ENCODE measurements around the gene PLOD3. TPM values are rescaled to one million over a fixed set of nuclear protein-coding genes. Genes with fewer than 3 reads are reported as not detected.
"Not testable (repeated sequence)": the region's sequence is repeated elsewhere in the genome, so short reads cannot be mapped to it uniquely, and the experiment has no call there.

The PLOD3 gene
- total and polyA plus RNA-seq, 2 experiments from 2014 or later: 149 to 189 TPM

GRCh38 chr7:101255796-101256195, 38.4 kb upstream of the PLOD3 start:
- in situ Hi-C loops (cut with MboI): no loop called here
- no peaks in the 10 kb centered on the region for H3K9me2 ChIP-seq (ENCODE audit: insufficient read depth)
- H3K9me3 ChIP-seq (ENCODE audit: low read depth): no peaks in the 10 kb centered on the region
- H3K4me2 ChIP-seq (ENCODE audit: unreplicated experiment): no peak overlapping the region
- H3K27ac ChIP-seq: no peak overlapping the region
- H4K20me1 ChIP-seq (ENCODE audit: insufficient read depth): no peaks in the 10 kb centered on the region
- no peak for DNase-seq
- H3K36me3 ChIP-seq (ENCODE audit: low read depth): no peaks in the 10 kb centered on the region
- TF ChIP-seq EZH2phosphoT487 (IDR thresholded peaks at IDR 0.05; ENCODE audit: insufficient read depth, low read depth) (no peak), EZH2 (IDR thresholded peaks at IDR 0.05; ENCODE audit: insufficient read depth, poor library complexity, severe bottlenecking) (no peak)
- no peaks in the 10 kb centered on the region for H3F3A ChIP-seq (ENCODE audit: insufficient read depth)
- no peak overlapping the region for H3K9ac ChIP-seq
- peaks cover 3% of the 10 kb centered on the region; the same call in 1 of the 2 replicates for H3K27me3 ChIP-seq (replicated peaks; ENCODE audit: insufficient read depth)
- peaks cover 9% of the 10 kb centered on the region for H3K79me2 ChIP-seq (ENCODE audit: insufficient read depth)
- H3K4me1 ChIP-seq (ENCODE audit: insufficient read depth): peaks cover 7% of the 10 kb centered on the region
- H3K4me3 ChIP-seq: no peak overlapping the region
- whole genome bisulfite sequencing, 2 experiments (ENCODE audit: low coverage in 1 of 2, low lambda C conversion rate in 2 of 2, missing lambda C conversion rate in 2 of 2): 43 to 52% methylated on average over 4 of the region's 4 CpGs
- no peak overlapping the region for H2AFZ ChIP-seq

GRCh38 chr7:101253199-101253598, 35.8 kb upstream of the PLOD3 start:
- not testable (repeated sequence) for H3K9ac ChIP-seq
- 71 to 86% methylated on average over 5 of the region's 5 CpGs for WGBS, 2 experiments (ENCODE audit: low coverage in 1 of 2, low lambda C conversion rate in 2 of 2, missing lambda C conversion rate in 2 of 2)

GRCh38 chr7:101251871-101252659, 34.7 kb upstream of the PLOD3 start:
- H3K9ac ChIP-seq: peak overlapping the region; percentile 88
- H3K9me2 ChIP-seq (ENCODE audit: insufficient read depth): no peaks in the 10 kb centered on the region
- H3K9me3 ChIP-seq (ENCODE audit: low read depth): no peaks in the 10 kb centered on the region
- H4K20me1 ChIP-seq (ENCODE audit: insufficient read depth): no peaks in the 10 kb centered on the region
- TF ChIP-seq EZH2phosphoT487 (IDR thresholded peaks at IDR 0.05; ENCODE audit: insufficient read depth, low read depth) (no peak), EZH2 (IDR thresholded peaks at IDR 0.05; ENCODE audit: insufficient read depth, poor library complexity, severe bottlenecking) (no peak)
- peak overlapping the region; percentile 91 for H3K4me2 ChIP-seq (ENCODE audit: unreplicated experiment)
- H3K4me1 ChIP-seq (ENCODE audit: insufficient read depth): peaks cover 15% of the 10 kb centered on the region
- peak overlapping the region; percentile 94 for H3K4me3 ChIP-seq
- DNase-seq: peak; percentile 99
- peak overlapping the region; percentile 77 for H3K27ac ChIP-seq
- no peaks in the 10 kb centered on the region for H3F3A ChIP-seq (ENCODE audit: insufficient read depth)
- H3K79me2 ChIP-seq (ENCODE audit: insufficient read depth): peaks cover 42% of the 10 kb centered on the region
- no peaks in the 10 kb centered on the region for H3K27me3 ChIP-seq (replicated peaks; ENCODE audit: insufficient read depth)
- peak overlapping the region; percentile 99 for H2AFZ ChIP-seq
- H3K36me3 ChIP-seq (ENCODE audit: low read depth): no peaks in the 10 kb centered on the region
- 0 to 1% methylated on average over 43 to 54 of the region's 55 CpGs for WGBS, 2 experiments (ENCODE audit: low coverage in 1 of 2, low lambda C conversion rate in 2 of 2, missing lambda C conversion rate in 2 of 2)
- in situ Hi-C loops (cut with MboI): no loop called here

More at GRCh38 chr7:101253199-101253598, 35.8 kb upstream of the PLOD3 start:
- Histone ChIP-seq H3K4me1 (ENCODE audit: insufficient read depth) (peaks cover 15% of the 10 kb centered on the region), H3K79me2 (ENCODE audit: insufficient read depth) (peaks cover 34% of the 10 kb centered on the region), H3K4me3 (peak overlapping the region; percentile 94), H2AFZ (peak overlapping the region; percentile 99)
- H3K36me3 ChIP-seq (ENCODE audit: low read depth); H3K27ac ChIP-seq; H3K4me2 ChIP-seq (ENCODE audit: unreplicated experiment); DNase-seq; H3F3A ChIP-seq (ENCODE audit: insufficient read depth); H3K9me2 ChIP-seq (ENCODE audit: insufficient read depth); H4K20me1 ChIP-seq (ENCODE audit: insufficient read depth); H3K9me3 ChIP-seq (ENCODE audit: low read depth); in situ Hi-C loops (cut with MboI); H3K27me3 ChIP-seq (replicated peaks; ENCODE audit: insufficient read depth): not testable (repeated sequence)

GRCh38 chr7:101250324-101250723, 32.9 kb upstream of the PLOD3 start:
- peak overlapping the region; percentile 91 for H3K4me2 ChIP-seq (ENCODE audit: unreplicated experiment)
- H3K79me2 ChIP-seq (ENCODE audit: insufficient read depth): peaks cover 59% of the 10 kb centered on the region

More at GRCh38 chr7:101250324-101250723, 32.9 kb upstream of the PLOD3 start:
- no peaks in the 10 kb centered on the region for H3K27me3 ChIP-seq (replicated peaks; ENCODE audit: insufficient read depth)
- no peak for DNase-seq
- no peaks in the 10 kb centered on the region for H3K36me3 ChIP-seq (ENCODE audit: low read depth)
- H3K4me1 ChIP-seq (ENCODE audit: insufficient read depth): peaks cover 15% of the 10 kb centered on the region
- H3K4me3 ChIP-seq: peak overlapping the region; percentile 94; the same call in 1 of the 2 replicates
- H2AFZ ChIP-seq: no peak overlapping the region
- 96 to 99% methylated on average over 3 of the region's 3 CpGs for WGBS, 2 experiments (ENCODE audit: low coverage in 1 of 2, low lambda C conversion rate in 2 of 2, missing lambda C conversion rate in 2 of 2)
- in situ Hi-C loops (cut with MboI): no loop called here
- H3F3A ChIP-seq (ENCODE audit: insufficient read depth): no peaks in the 10 kb centered on the region
- TF ChIP-seq EZH2 (IDR thresholded peaks at IDR 0.05; ENCODE audit: insufficient read depth, poor library complexity, severe bottlenecking): no peak
- TF ChIP-seq EZH2phosphoT487 (IDR thresholded peaks at IDR 0.05; ENCODE audit: insufficient read depth, low read depth): no peak
- H3K9me3 ChIP-seq (ENCODE audit: low read depth): no peaks in the 10 kb centered on the region
- no peaks in the 10 kb centered on the region for H4K20me1 ChIP-seq (ENCODE audit: insufficient read depth)
- no peaks in the 10 kb centered on the region for H3K9me2 ChIP-seq (ENCODE audit: insufficient read depth)
- H3K9ac ChIP-seq: no peak overlapping the region
- no peak overlapping the region for H3K27ac ChIP-seq

All from GM23248 (cell line).